Stomach smooth muscle (tissue), 2 donors: ENCODE results near the gene FANCC.

Experiments
- H3K27ac ChIP-seq: one replicate; pipeline ENCODE4 v1.7.0; 2013; ENCODE audit warnings: mild to moderate bottlenecking, low read length, inconsistent platforms
- H3K27me3 ChIP-seq, 2 donors: one replicate each; pipeline ENCODE4 v1.7.0; 2013; ENCODE audit warnings: low read length in 2 of 2; ENCODE audit not compliant: insufficient read depth in 2 of 2, control insufficient read depth in 1 of 2
- H3K36me3 ChIP-seq, 2 donors: one replicate each; pipeline ENCODE4 v1.7.0; 2013; ENCODE audit warnings: low read length in 2 of 2; ENCODE audit not compliant: control insufficient read depth in 2 of 2, insufficient read depth in 2 of 2
- H3K4me1 ChIP-seq: one replicate; pipeline ENCODE4 v1.7.0; 2013; ENCODE audit warnings: low read length; ENCODE audit not compliant: control insufficient read depth, insufficient read depth
- H3K4me3 ChIP-seq, 2 donors: one replicate each; pipeline ENCODE4 v1.7.0; 2013; ENCODE audit warnings: low read length in 2 of 2
- H3K9ac ChIP-seq, 2 donors: one replicate each; pipeline ENCODE4 v1.7.0; 2013; ENCODE audit warnings: low read length in 2 of 2, mild to moderate bottlenecking in 1 of 2
- H3K9me3 ChIP-seq, 2 donors: one replicate each; pipeline ENCODE4 v1.7.0; 2013; ENCODE audit warnings: low read length in 2 of 2; ENCODE audit not compliant: control insufficient read depth in 2 of 2
- donor health status: healthy.
- donor health status: Pancreatic carcinoma.

The FANCC gene

DNA sequence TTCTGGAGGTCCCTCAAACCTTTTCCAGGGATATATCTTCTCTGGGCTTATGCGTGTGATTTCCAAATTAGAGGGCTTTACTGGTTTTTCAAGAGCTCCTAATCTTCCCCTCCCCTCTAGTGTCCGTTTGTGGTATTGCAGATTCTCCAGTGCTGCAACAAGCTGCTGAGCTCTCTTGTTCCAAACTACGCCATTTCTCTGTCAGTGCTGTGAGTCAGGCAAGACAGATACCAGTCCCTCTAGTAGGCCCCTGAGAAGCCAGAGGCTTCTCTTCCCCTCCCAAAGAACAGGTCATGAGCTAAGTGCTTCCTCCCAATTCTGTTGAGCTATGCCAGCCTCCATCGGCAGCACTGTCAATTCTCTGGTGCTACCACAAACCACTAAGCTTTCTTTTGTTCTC, 149.5 kb downstream of the FANCC start:
- Histone ChIP-seq H3K27ac (no peak overlapping the region), H3K4me3 (no peak overlapping the region)

DNA sequence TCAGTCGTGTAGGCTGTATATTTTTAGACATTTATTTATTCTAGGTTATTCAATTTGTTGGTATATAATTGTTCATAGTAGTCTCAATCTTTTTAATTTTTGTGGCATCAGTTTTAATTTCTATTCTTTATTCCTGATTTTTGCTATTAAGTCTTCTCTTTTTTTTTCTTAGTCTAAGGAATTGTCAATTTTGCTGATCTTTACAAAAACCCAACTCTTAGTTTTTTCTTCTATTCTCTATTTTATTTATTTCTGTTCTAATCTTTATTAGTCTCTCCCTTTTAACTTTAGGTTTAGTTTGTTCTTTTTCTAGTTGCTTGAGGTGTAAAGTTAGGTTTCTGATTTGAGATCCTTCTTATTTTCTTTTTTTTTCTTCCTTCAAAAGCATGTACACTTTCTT, 152.5 kb downstream of the FANCC start:
- Histone ChIP-seq H3K4me3 (no peak overlapping the region), H3K9me3 (no peaks in the 10 kb centered on the region), H3K9ac (no peak overlapping the region), H3K36me3 (no peaks in the 10 kb centered on the region), H3K27me3 (no peaks in the 10 kb centered on the region), H3K4me1 (no peaks in the 10 kb centered on the region), H3K27ac (no peak overlapping the region)

More for the DNA sequence above, 149.5 kb downstream of the FANCC start:
- H3K4me1 ChIP-seq: peaks cover 3% of the 10 kb centered on the region
- no peaks in the 10 kb centered on the region for H3K27me3 ChIP-seq
- no peaks in the 10 kb centered on the region for H3K9me3 ChIP-seq
- H3K36me3 ChIP-seq: no peaks in the 10 kb centered on the region
- H3K9ac ChIP-seq: no peak overlapping the region

DNA sequence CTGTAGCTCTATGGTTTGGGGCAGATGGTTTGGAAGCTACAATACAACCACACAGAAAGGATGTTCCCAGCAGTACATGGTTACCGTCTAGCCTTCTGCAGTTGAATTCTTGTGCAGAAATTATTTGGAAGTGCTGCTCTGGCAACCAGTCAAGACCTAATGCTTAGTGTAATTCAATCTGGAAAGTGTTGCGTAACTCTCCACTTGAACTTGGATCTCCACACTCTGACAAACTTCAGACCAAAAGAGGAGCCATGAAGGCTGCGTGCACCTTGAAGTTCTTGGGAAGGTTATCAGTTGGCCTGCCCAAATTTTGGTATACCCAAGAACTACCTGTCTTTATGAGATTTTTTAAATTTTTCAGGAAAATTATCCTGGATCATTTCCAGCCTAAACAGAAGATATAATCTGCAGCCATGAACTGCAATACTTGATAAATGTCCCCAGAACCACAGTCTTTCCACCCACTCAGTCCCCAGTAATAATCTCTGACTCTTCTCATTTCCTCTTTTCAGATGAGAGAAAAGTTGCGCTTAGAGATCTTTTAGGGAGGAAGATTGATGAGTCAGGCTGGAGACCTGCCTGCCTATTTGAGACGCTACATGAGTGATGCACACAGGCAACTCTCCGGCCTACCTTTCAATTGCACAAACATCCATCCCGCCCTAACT, 159.9 kb downstream of the FANCC start:
- Histone ChIP-seq H3K27ac (peak overlapping the region; percentile 58), H3K4me3 (peak overlapping the region in 1 of 2 donors; percentile 47), H3K36me3 (no peaks in the 10 kb centered on the region), H3K9ac (no peak overlapping the region), H3K4me1 (peaks cover 14% of the 10 kb centered on the region), H3K27me3 (no peaks in the 10 kb centered on the region), H3K9me3 (no peaks in the 10 kb centered on the region)

DNA sequence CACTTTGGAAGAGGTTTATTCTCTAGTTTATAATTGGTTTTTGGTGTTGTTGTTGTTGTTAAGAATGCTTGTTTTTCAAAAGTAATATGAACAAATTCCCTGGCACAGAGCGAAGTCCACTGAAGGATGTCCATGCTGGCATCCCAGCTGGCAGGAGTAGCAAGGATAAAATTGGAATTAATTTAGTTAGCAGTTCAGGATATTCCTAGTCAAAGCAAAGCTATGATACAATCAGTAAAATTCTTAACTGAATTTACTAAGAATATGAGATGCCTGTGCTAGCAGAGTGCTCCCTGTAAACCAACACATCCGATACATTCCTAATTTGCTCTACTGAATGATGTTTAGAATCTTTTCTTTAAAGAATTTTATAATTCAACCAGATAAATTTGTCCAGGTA, 161.4 kb downstream of the FANCC start:
- Histone ChIP-seq H3K9ac (no peak overlapping the region), H3K4me1 (peaks cover 14% of the 10 kb centered on the region), H3K36me3 (no peaks in the 10 kb centered on the region), H3K4me3 (no peak overlapping the region), H3K27me3 (no peaks in the 10 kb centered on the region), H3K27ac (no peak overlapping the region), H3K9me3 (no peaks in the 10 kb centered on the region)

DNA sequence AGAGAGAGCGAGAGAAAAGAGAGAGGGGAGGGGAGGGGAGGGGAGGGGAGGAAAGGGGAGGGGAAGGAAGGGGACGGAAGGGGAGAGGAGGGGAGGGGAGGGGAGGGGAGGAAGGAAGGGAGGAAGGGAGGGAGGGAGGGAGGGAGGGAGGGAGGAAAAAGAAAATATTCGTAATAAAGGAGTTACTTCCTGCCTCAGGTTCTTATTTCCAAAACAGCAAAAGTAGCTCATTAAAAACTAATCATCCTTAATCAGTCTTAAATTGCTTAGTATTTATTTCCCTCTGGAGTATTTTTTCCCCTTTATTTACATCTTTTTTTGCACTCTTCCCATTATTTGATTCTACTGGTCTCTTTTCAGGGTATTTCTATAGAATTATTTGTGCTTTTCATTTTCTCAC, 162.3 kb downstream of the FANCC start:
- Histone ChIP-seq H3K9ac (no peak overlapping the region), H3K27ac (no peak overlapping the region), H3K4me3 (no peak overlapping the region), H3K9me3 (no peaks in the 10 kb centered on the region), H3K27me3 (no peaks in the 10 kb centered on the region), H3K4me1 (peaks cover 14% of the 10 kb centered on the region), H3K36me3 (no peaks in the 10 kb centered on the region)

DNA sequence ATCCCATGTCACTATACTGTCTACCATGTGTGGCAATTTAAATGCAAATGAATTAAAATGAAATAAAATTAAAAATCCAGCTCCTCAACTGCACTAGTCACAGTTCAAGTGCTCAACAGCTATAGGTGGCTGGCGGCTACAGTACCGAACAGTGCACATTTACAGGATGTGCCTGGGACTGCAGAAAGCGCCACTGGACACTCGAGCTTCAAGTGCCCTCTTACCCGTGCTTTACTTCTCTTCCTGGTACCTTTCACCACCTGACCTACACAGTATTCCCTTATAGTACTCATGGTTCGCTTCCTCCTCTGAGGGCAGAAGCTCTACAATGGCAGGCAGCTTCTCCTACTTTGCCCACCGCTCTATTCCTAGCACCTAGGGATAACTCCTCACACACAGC, 166.6 kb downstream of the FANCC start:
- Histone ChIP-seq H3K27me3 (no peaks in the 10 kb centered on the region), H3K9ac (no peak overlapping the region), H3K27ac (no peak overlapping the region), H3K9me3 (no peaks in the 10 kb centered on the region), H3K4me3 (no peak overlapping the region), H3K4me1 (peaks cover under 1% of the 10 kb centered on the region), H3K36me3 (no peaks in the 10 kb centered on the region)

DNA sequence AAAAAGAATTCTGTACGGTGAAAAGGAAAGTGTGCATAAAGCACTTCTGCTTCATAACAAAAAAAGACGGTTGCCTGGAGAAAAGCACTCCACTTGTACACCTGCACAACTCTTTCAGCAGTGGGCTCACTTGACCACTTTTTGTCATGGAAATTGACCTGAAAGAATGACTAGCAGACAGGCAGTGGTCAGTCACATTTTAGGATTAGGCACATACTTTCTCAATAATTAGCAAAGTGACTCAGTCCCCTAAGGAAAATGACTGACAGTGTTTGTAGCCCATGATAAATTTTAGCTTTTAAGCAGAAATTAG, 169.3 kb downstream of the FANCC start:
- no peaks in the 10 kb centered on the region for H3K27me3 ChIP-seq
- no peak overlapping the region for H3K4me3 ChIP-seq
- peaks cover 8% of the 10 kb centered on the region for H3K4me1 ChIP-seq
- H3K36me3 ChIP-seq: peaks cover 0 to 5% of the 10 kb centered on the region in 2 donors
- no peak overlapping the region for H3K9ac ChIP-seq
- H3K9me3 ChIP-seq: no peaks in the 10 kb centered on the region
- no peak overlapping the region for H3K27ac ChIP-seq

DNA sequence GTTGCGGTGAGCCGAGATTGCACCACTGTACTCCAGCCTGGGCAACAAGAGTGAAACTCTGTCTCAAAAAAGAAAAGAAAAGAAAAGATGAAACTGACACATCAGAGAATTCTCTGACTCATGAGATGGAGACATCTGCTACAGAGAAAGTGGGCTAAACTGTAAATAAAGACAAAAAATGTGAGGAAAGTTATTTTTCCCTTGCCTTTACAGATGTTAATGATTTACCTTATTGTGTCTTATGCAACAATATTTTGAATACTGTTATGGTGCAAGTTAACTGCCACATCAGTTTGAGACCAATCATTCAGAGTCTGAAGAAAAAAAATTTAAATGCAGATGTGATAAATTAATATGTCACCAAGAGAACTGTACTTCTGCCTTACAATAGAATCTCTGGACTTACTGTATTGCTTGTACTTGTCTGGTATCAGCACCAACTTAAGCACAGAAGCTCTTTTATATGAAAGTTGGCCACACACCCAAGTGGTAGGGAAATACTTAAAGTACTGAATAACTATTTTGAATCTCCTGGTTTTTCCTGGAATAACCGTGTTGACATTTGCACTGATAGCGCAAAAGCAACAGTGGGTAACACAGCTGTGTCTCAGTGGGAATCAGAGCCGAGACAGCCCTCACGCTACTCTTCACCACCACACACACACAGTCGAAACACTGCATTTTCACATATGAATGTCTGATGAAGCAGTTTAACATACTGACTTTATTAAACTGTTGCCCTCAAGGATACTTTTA, 169.9 kb downstream of the FANCC start:
- Histone ChIP-seq H3K27me3 (no peaks in the 10 kb centered on the region), H3K9me3 (no peaks in the 10 kb centered on the region), H3K36me3 (peaks cover 0 to 5% of the 10 kb centered on the region in 2 donors), H3K4me3 (no peak overlapping the region), H3K9ac (no peak overlapping the region), H3K4me1 (peaks cover 8% of the 10 kb centered on the region), H3K27ac (no peak overlapping the region)

DNA sequence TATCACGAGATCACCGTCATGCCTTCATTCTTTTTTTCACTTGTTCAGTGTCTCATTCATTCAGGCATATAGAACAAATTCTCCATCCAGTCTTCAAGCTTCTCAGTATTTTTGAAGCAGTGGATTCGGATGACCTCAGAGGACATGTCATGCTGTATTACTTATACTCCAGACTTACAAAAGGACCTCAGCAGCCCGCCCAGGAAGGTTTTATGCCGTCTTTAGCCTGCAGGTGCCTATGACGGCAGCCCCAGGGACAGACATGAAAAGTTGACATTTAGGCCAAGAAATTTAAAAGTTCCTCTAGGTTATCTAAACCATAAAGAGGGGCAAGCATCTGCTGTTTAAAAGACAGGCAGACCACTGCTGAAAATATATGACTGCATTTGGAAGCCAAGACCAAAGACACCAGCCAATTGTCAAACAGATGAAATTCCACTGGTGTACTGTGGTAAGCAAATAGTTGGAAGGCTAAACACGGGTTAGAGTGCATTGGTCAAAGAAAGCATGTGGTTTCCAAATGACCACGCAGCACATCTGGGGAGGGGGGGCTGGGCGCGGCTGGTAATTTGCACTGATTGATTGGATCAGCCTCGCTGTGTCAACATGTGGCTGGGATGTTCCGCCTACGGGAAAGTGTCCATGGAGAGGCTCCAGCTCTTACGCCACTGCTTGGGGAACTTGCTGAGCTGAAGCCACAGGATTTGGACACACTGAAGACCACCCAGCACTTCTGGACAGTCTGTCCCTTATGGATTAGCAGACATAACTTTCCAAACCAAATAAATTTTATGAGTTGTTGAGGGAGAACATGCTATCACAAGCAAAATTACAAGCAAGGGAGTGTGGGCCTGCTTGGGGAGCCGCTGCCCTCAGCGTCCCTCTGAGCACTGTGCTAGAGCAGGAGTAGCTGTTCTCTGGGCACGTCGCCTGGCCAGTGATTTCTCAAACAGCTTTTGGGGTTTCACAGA, 173.6 kb downstream of the FANCC start:
- Histone ChIP-seq H3K27ac (no peak overlapping the region), H3K4me3 (peak overlapping the region in 1 of 2 donors; percentile 35), H3K4me1 (peaks cover 14% of the 10 kb centered on the region), H3K27me3 (no peaks in the 10 kb centered on the region), H3K9ac (no peak overlapping the region), H3K9me3 (no peaks in the 10 kb centered on the region), H3K36me3 (peaks cover 0 to 5% of the 10 kb centered on the region in 2 donors)

DNA sequence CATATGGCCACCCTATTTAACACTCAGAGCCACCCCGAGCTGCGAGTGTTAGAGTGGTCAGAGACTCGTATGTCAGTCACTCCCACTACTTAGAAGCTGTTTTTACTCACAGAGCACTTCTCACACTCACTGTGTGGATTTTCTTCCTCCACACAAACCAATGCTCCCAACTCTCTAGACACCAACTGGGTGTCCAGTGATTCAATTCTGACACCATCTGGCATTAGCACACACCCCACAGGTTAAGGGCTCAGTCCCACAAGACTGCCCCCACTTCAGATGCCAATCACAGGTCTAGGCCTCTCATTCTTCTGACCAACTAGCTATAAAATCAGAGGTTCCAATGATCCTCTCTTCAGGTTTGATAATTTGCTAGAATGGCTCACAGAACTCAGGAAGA, 174.8 kb downstream of the FANCC start:
- H3K36me3 ChIP-seq: peaks cover 0 to 5% of the 10 kb centered on the region in 2 donors
- no peak overlapping the region for H3K9ac ChIP-seq
- peaks cover 20% of the 10 kb centered on the region for H3K4me1 ChIP-seq
- no peak overlapping the region for H3K4me3 ChIP-seq
- H3K27ac ChIP-seq: no peak overlapping the region
- no peaks in the 10 kb centered on the region for H3K27me3 ChIP-seq
- H3K9me3 ChIP-seq: no peaks in the 10 kb centered on the region
